RWPE1 (cell line): ENCODE data around the gene APMAP.

Experiments used
- CTCF ChIA-PET: fragments of 350-600 bp; sonication (Branson Sonifier 250); formaldehyde crosslinking; extraction: SDS; loops from one replicate; lab custom pipeline; 2021; lab: Yijun Ruan, JAX
- POLR2A ChIA-PET: fragments of 400-600 bp; formaldehyde crosslinking; extraction: SDS; loops from one replicate; lab custom pipeline; 2020; ENCODE audit warnings: antibody characterized with exemption; ENCODE audit not compliant: low non-redundant PET; lab: Yijun Ruan, JAX
- DNase-seq: peaks from one replicate; pipeline ENCODE4 v3.0.0; 2012; ENCODE audit warnings: low spot score
- H3K27ac ChIP-seq: fragments of 450-650 bp; 2 replicates; pipeline ENCODE4 v1.5.1; 2017
- TF ChIP-seq, protein P1 (sequence below): fragments of 450-650 bp; conservative IDR thresholded peaks from 2 replicates; pipeline ENCODE4 v1.5.1; 2017; ENCODE audit warnings: low read depth, mild to moderate bottlenecking

Gene APMAP

DNA sequence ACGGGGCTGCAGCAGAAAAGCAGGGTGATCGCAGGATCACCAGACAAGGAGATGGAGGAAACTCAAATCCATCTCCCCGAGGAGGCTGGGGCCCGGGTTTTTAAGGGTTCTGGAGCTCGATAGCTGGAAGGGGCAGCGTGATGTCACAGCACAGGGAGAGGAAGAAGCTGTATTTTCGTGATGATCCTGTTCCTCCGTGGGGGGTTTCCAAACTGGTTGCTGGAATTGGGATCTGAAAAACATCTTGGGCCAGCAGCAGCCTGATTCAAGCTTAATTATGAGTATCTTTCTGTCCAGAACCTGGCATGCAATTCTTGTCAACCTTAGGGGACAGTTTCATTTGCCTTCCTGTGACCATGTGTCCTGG, 39.4 kb downstream of the APMAP start:
- ChIA-PET POLR2A (interaction anchor here (0.6 kb wide), 1 partner anchor 64 kb away, joined by 3 read pairs; no protein-coding TSS in a partner anchor), CTCF (no interaction called here)
- no peak for DNase-seq
- H3K27ac ChIP-seq = peak overlapping the region; percentile 12
- TF ChIP-seq, protein P1, sequence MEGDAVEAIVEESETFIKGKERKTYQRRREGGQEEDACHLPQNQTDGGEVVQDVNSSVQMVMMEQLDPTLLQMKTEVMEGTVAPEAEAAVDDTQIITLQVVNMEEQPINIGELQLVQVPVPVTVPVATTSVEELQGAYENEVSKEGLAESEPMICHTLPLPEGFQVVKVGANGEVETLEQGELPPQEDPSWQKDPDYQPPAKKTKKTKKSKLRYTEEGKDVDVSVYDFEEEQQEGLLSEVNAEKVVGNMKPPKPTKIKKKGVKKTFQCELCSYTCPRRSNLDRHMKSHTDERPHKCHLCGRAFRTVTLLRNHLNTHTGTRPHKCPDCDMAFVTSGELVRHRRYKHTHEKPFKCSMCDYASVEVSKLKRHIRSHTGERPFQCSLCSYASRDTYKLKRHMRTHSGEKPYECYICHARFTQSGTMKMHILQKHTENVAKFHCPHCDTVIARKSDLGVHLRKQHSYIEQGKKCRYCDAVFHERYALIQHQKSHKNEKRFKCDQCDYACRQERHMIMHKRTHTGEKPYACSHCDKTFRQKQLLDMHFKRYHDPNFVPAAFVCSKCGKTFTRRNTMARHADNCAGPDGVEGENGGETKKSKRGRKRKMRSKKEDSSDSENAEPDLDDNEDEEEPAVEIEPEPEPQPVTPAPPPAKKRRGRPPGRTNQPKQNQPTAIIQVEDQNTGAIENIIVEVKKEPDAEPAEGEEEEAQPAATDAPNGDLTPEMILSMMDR = no peak

DNA sequence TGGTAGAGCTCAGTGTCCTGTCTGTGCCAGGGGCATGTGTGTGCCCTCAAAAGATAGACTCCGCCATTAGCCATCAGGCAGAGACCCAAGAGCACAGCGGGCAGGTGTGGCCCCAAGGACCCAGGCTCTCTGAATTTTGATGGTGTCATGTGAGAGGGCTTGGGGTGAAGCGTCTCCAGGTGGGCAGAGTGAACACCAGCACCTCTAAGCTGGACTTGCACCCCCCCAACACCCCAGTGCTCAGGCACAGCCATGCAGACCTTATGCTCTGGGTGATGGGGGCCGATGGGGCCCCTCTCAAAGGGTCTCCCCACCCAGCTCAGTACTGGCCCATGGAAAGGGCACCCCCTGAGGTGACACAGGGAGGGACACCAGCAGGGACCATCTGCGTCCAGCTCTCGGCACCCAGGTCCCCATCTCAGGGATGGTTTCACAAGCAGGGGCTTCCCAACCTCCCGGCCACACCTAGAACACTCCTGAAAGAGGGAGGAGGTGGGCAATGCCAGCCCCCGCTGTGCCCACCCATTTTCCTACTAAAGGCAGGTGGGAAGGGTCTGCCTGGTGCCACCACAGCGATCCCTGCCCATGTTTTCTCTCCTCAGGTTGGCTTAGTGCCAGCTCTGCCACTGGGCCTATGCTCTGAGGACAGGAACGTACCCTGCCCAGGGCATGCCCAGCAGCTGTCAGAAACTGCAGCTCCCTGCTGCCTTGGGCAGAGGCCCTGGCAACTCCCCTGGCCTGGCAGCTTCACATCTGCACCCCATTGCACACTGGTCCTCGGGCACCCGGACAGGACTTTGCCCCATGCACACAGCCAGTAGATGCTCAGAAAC, 40.0 kb downstream of the APMAP start:
- ChIA-PET CTCF (no interaction called here), POLR2A (interaction anchor here (0.6 kb wide), 1 partner anchor 64 kb away, joined by 3 read pairs; no protein-coding TSS in a partner anchor)
- H3K27ac ChIP-seq = peak overlapping the region; percentile 12
- TF ChIP-seq, protein P1 = no peak
- no peak for DNase-seq

DNA sequence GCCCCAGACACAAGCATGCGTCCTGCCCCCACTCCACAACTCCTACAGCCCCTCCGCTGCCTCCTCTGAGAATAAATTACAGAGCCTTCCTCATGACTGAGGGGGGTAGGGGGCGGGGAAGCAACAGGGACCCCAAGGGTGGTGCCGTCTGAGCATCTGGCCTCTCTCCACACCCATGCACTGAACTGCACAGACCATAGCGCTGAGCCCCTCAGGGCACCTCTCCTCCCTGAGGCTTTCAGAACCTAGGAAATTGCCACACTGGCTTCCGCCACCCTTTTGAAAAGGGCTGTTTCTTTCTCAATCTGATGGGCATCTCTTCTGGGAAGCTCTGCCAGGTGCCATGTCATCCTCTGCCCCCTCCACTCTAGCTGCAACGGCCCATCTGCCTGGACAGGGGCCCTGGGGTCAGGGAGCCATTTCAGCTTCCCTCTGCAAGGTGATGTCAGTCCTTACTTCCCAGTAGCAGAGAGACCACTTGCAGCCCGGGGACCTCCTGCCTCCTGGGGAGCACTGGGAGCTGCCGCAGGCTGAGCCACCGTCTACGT, 40.9 kb downstream of the APMAP start:
- CTCF ChIA-PET = no interaction called here
- TF ChIP-seq, protein P1 = no peak
- POLR2A ChIA-PET = no interaction called here
- H3K27ac ChIP-seq = no peak overlapping the region
- no peak for DNase-seq

DNA sequence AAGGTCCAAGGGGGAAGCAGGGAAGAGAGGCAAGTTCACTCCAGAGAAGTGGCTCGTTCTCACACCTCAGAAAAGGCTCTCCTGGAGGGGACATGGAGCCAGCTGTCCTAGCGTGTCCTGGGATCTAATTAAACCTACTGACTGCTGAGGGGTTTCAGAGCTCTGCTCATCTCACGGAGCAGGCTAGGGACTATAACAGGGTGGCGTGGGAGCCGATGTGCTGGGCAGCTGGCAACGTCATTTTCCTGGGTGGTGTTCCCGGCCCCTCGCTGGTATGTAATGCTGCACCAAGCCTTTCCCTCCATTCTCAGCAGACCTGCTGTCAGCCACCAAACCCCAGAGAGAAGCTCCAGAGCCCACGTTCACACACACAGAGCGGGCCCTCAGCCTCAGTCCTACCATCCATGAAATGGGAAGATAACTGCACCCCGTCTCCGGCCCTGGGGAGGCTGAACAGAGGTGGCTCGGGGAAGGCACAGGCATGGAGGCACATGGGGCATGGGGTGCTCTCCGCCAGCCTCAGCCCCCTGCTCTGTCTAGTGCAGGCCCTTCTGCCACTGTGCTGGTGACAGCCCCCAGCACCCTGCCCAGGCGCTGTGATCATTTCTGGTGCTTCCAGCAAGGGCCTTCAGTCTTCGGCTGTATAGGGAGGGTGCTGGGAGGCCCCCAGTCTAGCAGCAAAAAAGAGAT, 41.6 kb downstream of the APMAP start:
- POLR2A ChIA-PET = no interaction called here
- H3K27ac ChIP-seq = no peak overlapping the region
- no peak for DNase-seq
- TF ChIP-seq, protein P1 = no peak
- CTCF ChIA-PET = no interaction called here

DNA sequence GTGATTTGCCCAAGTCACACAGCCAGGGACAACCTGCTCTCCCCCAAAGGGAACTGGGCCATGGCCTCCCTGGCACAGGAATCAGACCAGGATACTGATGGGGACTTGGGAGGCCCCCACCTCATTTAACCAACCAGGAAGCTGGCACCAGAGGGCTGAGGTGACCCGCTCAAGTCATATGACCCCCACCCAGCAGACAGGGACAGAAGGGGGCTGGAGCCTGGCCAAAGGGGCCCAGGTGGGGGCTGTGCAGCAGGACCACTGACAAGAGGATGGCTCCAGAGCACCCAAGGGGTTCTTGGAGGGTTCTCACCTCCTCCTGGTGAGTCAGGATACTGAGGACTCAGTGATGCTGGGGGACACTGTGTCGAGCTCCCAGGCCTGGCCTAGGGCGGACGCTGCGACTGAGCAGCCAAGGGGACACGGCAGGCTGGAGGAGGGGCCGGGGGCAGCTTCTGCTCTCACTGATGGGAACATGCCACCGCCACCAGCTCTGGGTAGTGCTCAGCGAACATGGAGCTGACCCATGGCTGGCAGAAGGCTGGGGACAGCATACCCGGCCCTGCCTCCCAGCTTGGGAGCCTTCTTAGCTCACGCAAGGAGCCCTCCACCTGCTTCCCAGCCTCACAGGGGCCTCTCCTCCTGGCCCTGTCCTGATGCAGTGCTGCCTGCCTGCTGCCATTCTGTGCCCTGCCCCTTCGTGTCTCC, 42.3 kb downstream of the APMAP start:
- ChIA-PET CTCF (no interaction called here), POLR2A (no interaction called here)
- DNase-seq = no peak
- TF ChIP-seq, protein P1 = no peak
- no peak overlapping the region for H3K27ac ChIP-seq

DNA sequence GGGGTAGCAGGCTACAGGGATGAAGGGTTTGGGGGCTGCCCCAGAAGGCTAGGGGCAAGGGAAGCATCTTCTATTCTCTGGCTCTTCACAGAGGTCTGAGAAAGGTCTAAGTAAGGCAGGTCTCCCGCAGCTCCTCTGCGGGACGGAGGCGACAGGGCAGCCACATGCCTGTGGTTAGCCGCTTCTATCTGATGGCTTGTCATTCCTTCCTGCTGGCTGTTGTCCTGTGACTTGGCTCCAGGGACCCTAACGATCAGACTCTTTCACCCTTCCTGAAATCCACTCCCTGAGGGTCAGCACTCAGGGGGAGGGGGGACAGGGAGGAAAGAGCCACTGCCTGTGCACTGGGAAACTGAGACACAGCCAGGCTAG, 42.8 kb downstream of the APMAP start:
- CTCF ChIA-PET = no interaction called here

More for the DNA sequence above, 42.8 kb downstream of the APMAP start:
- no peak overlapping the region for H3K27ac ChIP-seq
- no peak for DNase-seq
- TF ChIP-seq, protein P1 = no peak
- POLR2A ChIA-PET = no interaction called here
